Activated effector memory CD4-positive, alpha-beta T cell treated with anti-CD3 and anti-CD28 coated beads, Interleukin-2, amount 50 U/mL, for 16 hours (primary cell): ENCODE results near the gene FOXJ3.

Experiments
- DNase-seq: peaks from one replicate; pipeline ENCODE4 v3.0.0-alpha.2; 2020

The FOXJ3 gene

GRCh38 chr1:42302034-42302433 lies 33.0 kb downstream of the FOXJ3 start:
- DNase-seq: no peak

DNA sequence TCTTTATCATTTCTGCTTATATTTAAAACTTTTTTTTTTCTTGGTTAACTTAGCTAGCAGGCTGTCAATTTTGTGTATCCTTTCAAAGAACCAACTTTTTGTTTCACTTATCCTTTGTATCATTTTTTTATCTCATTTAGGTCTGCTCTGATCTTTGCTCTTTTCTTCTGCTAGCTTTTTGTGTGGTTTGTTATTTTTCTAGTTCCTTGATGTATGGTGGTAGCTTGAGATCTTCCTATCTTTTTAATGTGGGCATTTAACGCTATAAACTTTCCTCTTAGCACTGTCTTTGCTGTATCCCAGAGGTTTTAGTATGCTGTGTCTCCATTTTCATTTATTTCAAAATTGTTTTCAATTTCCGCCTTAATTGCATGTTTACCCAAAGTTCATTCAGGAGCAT lies 36.5 kb downstream of the FOXJ3 start:
- no peak for DNase-seq

DNA sequence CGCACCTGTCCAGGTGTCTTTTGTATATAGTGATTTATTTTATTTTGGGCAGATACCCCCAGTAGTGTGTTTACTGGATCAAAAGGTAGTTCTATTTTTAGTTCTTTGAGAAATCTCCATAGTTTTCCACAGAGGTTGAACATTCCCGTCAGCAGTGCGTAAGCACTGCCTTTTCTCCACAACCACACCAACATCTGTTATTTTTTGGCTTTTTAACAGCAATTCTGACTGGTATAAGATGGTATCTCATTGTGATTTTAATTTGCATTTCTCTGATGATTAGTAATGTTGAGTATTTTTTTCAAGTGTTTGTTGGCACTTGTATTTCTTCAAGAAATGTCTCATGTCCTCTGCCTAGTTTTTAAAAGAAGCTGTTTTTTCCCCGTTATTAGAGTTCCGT lies 39.2 kb downstream of the FOXJ3 start:
- no peak for DNase-seq

- DNase-seq: no peak
Observed at GRCh38 chr1:42290130-42290529, 44.9 kb downstream of the FOXJ3 start.

GRCh38 chr1:42288311-42288985 lies 46.6 kb downstream of the FOXJ3 start:
- DNase-seq: no peak

DNA sequence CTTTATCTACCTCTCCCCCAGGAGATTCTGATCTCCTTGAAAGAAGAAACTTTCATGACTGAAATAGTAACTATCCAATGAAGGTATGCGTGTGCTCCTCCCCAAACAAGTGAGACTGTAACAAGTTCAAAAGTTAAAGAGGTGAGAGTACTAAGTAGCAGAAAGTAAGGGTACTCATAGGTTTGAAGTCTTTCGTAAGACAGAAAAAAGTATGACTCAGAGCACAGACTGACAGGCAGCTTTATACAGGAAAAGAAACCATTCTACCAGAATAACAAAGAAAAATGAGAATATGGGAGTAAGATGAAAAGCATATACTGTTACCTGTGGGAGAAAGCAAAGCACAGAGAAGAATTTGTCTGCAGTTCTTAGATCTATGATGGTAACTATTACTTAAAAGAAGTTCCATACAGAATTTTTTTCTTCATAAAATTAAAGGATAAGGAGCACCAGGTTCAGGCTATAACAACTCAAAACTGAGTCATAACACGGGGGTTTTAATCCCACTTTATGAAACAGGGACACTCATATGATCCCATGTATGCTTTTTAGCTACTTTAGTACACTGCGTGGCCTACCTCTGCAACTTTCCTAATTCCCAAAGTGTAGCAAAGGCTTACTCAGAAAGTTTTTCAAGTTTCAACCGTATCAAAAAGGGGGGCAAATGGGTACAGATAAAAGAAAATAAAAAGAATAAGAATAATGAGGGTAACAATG lies 52.0 kb downstream of the FOXJ3 start:
- DNase-seq: no peak

DNA sequence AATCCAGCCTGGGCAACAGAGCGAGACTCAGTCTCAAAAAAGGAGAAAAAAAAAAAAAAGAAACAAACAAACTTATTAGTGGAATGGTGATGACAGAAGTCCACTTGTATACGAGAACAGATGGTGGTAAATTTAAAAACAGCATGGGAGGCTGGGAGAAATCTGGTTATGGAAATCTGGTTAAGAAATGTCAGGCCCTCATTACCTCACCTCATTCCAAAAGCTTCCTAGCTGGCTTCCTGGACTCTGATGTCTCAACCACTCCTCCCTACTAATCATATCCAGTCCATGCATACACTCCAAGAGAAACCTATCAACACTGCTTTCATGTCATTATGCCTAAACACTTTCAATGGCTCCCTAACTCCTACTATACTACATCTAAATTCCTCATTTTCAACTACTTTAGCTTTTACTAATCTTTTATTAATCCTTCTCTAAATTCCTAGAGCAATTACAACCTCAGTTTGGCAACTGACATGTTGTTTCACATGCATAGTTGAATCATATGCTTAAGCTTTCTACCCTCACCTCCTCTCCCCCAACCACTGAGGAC lies 52.9 kb downstream of the FOXJ3 start:
- DNase-seq: no peak

DNA sequence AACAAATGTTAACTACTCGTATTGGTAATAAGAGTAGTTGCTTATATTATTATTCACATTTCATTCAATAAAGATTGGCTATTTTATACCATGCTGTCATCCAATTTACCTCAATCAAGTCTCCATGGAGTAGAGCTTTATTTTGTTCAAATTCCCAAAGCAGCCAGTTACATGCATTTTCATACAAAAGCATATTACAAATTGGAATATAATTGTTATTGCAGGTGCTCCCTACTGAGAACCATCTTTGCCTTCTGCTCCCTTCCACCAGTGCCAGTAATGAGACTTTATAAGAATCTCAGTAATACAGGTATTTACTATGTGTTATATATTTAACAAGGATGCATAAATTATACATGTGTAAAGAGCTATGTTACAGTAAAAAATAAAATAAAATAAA lies 54.2 kb downstream of the FOXJ3 start:
- no peak for DNase-seq

- no peak for DNase-seq
Observed at GRCh38 chr1:42279055-42279454, 56.0 kb downstream of the FOXJ3 start.

DNA sequence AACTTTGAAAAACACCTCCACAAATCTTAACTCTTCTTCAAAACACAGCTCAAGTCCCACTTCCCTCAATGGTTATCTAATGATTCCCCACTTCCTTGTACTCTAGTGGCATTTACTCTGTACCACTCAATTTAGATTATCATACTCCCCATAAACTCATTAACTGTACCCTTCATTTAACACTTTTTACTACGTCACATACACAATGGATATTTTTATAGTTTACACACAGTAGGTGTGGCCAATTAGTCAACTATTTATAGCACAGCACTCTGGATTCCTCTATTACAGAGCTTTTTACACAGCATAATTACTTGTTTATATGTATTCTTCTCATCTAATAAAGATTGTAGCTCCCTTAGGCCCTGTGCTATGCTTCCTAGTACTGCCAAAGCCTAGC lies 62.1 kb downstream of the FOXJ3 start:
- DNase-seq: no peak

- no peak for DNase-seq
Observed at GRCh38 chr1:42267904-42268303, 67.1 kb downstream of the FOXJ3 start.

- no peak for DNase-seq
Observed at GRCh38 chr1:42266253-42267135, 68.5 kb downstream of the FOXJ3 start.

DNA sequence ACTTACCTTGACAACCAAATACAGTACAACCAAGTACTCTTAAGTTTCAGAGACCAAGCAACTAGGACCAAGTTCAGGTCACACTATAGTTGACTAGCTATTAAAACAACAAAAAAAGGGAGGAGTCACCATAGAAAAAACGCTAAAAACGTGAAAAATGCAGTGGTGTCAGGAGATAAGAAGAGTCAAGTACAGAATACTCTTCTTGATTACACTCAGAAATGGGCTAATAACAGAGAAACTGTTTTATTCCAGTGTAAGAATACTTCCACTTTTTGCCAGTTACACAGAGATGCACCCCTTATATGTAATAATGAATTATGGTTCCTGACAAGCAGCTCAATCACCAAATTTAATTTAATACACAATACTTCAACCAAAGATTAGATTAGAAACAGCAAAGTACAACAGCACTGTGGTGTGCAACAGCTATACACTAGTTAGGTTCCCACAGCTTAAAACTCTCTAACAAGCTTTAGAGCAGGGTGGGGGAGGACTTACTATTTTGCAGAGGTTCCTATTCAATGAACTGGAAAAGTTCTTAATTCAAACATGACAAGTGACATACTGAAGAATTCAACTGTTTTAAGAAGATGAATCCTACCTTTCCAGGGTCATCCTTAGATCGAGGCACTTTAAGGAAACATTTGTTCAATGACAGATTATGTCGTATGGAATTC lies 70.4 kb downstream of the FOXJ3 start:
- DNase-seq: no peak

- DNase-seq: no peak
Observed at GRCh38 chr1:42263019-42263418, 72.0 kb downstream of the FOXJ3 start.

DNA sequence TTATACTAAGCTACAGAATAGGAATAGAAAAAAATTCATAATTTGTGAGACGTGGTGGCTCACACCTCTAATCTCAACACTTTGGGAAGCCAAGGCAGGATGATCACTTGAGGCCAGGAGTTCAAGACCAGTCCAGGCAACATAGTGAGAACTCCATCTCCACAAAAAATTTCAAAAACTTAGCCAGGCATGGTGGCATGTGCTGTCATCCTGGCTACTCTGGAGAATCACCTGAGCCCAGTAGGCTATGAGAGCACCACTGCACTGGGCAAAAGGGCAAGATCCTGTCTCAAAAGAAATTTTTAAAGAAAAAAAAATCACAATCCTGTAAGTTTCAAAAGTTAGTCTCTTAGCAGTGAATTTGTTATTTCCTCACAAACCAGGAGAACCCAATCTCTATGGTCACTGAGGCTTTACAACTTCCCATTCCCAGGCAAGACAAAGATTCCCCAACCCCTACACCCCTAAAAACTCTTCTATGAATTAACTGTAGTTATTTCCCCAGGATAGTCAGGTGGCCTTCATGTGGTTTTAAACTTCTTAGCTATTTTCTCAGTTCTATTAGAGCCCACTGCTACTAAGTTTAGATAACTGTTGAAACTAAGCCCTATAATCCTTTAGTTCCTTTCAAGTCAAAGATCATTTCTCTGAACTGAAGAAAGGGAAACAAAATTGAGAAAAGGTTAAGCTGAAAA lies 74.5 kb downstream of the FOXJ3 start:
- no peak for DNase-seq

GRCh38 chr1:42259739-42260064 lies 75.3 kb downstream of the FOXJ3 start:
- DNase-seq: no peak

DNA sequence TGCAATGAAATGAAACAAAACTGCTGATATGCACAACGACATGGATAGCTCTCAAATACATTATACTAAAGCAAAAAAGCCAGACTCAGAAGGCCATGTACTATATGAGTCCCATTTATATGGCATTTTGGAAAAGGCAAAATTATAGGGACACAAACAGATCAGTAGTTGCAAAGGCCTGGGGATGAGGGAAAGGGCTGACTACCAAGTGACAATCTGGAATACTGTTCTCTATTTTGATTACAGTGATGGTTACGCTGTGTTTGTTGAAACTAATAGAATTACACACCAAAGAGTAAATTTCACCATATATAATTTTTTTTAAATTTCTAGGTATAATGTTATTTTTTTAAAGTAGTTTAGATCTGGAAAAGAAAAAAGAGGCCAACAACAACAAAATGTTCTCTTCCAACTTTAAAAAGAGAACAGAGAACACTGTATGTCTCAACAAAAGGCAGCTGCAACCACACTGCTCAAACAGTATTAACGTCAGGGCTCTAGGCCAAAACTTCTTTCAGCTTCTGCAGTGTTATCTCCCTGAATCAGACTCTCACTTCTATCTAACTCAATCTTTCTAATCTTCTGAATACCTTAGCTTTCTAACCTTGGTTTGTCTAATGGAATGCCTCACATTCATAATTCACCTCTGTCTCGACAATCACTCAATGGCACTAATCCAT lies 75.8 kb downstream of the FOXJ3 start:
- no peak for DNase-seq

DNA sequence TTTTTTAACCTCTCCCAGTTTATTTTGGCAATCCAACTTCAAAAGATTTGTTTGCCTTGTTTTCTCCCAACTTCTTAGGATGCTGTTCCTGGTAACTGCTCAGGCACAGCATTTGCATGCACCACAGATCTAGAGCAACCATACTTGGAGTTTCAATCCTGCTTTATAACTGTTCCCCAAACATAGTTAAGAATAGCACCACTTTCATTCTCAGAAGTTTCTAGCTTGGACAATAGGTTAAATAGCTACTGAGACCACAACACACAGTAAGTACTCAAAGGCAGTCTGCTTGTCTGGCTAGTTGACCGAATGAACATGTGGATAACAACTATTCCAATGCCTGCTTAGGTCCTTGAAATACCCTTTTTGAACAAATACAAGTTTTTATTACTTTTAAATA lies 76.8 kb downstream of the FOXJ3 start:
- DNase-seq: no peak

DNA sequence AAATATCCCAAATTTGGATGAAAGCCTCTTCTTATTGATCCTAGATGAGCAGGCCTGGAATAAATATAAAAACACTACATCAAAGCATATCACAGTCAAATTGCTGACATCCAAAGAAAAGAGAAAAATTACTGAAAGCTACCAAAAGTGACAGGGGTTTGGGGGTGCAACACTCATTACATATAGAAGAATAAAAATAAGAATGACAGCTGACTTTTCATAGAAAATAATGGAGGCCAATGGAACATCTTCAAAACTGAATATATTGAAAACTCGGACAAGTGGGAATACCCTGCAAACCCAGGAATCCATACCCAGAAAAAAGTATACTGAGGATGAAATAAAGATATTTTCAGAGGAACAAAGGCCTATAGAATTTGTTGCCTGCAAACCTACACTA lies 84.0 kb downstream of the FOXJ3 start:
- DNase-seq: no peak

DNA sequence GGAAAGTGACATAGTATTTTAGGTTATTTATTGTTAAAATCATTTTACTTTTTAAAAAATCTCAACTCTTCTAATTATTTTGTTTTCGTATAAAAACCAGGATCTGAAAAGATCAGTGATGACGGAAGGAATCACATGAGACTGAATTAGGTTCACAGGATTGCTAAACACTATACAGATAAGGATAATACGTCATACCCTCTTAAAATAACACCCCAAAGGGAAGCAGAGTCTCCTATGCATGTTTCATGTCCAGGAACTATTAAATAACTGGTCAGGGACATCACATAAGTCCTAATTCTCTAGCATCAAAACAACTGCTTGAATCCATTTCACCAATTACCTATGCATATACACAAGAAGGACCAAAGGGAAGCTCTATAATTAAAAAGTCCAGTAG lies 84.9 kb downstream of the FOXJ3 start:
- no peak for DNase-seq

- no peak for DNase-seq
Observed at GRCh38 chr1:42240966-42241755, 93.9 kb downstream of the FOXJ3 start.
